Hepatic stellate cell (primary cell): ENCODE results near the gene SLC35A3.
"Not testable (repeated sequence)": the region's sequence is repeated elsewhere in the genome, so short reads cannot be mapped to it uniquely, and the experiment has no call there.

ENCODE experiments used
- DNase-seq: peaks from one replicate; pipeline ENCODE4 v3.0.0; 2011; ENCODE audit warnings: low spot score

Gene SLC35A3

GRCh38 chr1:100035214-100035613, 65.4 kb downstream of the SLC35A3 start:
- no peak for DNase-seq

- DNase-seq: peak; percentile 13
Measured at GRCh38 chr1:100036718-100037655, 67.2 kb downstream of the SLC35A3 start.

DNA sequence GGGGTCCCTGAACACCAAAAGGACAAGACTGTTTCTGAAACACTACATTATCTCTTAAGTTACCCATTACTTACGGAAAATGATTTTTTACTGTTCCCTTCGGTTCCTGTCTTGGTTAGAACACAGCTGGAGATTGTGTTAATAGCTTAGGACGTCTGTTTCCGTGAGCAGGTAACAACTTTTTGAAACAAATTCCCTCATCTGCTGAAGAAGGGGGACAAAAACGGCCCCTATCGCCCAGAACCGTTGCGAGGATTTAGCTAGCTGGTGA, 67.8 kb downstream of the SLC35A3 start:
- no peak for DNase-seq

DNA sequence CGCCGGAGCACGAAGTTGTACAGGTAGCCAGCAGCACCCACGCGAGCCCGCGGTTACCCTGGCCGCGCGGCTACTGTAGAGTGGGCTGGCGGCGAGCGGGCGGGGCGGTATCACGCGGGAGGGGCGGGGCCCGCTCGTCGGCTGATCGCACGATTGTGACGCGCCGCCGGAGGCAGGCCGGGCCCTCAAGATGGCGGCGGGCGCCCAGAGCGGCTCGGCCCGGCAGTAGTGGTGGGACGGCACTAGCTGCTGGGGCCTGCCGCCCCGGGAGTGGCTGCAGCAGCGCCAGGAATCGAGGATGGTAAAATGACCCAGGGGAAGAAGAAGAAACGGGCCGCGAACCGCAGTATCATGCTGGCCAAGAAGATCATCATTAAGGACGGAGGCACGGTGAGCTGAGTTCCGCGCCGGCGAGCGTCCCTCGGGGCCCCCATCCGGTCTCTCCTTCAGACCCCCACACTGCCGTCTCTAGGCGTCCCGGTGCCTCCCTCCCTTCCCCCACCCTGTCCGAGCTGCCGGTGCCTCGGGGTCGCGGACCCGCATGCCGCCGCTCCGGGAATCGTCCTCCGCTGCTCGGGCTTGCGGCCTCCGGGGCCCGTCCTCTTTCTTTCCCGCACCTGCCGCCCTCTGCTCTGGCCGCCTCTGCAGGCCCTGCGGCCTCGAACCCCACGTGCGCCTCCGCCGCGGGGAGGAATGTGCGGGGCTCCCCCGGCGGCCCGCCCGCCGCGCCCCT, 68.3 kb downstream of the SLC35A3 start:
- peak; percentile 87 for DNase-seq

- DNase-seq: peak; percentile 55
Measured at GRCh38 chr1:100038660-100039287, 69.0 kb downstream of the SLC35A3 start.

- DNase-seq: no peak
Measured at GRCh38 chr1:100039591-100039990, 69.8 kb downstream of the SLC35A3 start.

- DNase-seq: no peak
Measured at GRCh38 chr1:100045206-100045605, 75.4 kb downstream of the SLC35A3 start.

- not testable (repeated sequence) for DNase-seq
Measured at GRCh38 chr1:100047235-100047708, 77.5 kb downstream of the SLC35A3 start.

GRCh38 chr1:100050139-100050538, 80.3 kb downstream of the SLC35A3 start:
- no peak for DNase-seq

DNA sequence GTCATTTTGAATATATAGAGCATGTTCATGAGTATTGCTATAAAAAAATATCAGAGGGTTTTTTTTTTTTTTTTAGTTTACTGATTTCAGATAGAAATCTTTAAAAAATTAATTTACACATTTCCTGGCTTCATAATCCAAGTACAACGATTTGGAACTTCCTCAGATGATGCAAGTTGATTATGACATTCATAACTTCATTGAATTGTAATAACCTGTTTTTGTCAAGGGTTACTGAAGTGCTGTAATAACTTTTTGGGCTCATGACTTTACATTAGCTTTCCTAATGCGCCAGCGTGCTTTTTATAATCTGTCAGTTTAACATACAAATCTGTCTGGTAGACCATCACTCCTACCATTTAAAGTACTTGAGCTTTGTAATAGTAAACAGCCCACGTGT, 81.6 kb downstream of the SLC35A3 start:
- no peak for DNase-seq

DNA sequence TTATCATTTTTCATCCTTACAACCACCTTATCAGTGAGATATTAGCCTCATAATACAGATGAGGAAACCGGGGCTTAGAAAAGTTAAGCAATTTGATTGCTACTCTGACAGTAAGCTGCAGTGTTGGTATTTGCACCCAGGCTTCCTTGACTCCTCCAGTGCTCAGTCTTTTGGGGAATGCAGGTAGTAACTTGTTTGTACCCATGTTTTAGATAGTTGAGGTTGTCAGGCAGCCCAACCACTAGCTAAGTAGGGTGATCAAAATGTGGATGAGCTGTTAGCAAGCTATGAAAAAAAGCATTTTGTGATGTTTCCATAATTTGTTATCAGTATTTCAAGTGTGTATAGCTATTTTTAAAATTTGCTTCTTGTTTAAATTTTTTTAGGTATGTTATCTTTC, 82.1 kb downstream of the SLC35A3 start:
- DNase-seq: no peak

- no peak for DNase-seq
Measured at GRCh38 chr1:100053119-100053518, 83.3 kb downstream of the SLC35A3 start.

GRCh38 chr1:100053727-100054126, 83.9 kb downstream of the SLC35A3 start:
- no peak for DNase-seq

DNA sequence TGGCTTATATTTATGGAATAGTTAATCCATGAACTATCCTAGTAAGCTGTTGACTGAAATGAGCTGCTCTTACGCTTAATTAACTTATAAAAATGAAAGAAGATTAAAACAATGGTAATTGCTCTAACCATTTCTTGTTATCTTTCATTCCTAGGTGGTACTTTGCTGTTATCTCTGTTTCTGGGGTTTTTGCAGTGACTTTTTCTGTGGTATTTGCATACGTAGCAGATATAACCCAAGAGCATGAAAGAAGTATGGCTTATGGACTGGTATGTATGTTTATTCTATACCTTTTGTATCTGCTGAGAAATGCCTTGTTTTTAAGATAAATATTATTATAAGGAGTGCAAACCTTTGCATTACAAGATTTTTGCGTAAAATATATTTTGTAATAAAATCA, 91.9 kb downstream of the SLC35A3 start:
- DNase-seq: no peak

DNA sequence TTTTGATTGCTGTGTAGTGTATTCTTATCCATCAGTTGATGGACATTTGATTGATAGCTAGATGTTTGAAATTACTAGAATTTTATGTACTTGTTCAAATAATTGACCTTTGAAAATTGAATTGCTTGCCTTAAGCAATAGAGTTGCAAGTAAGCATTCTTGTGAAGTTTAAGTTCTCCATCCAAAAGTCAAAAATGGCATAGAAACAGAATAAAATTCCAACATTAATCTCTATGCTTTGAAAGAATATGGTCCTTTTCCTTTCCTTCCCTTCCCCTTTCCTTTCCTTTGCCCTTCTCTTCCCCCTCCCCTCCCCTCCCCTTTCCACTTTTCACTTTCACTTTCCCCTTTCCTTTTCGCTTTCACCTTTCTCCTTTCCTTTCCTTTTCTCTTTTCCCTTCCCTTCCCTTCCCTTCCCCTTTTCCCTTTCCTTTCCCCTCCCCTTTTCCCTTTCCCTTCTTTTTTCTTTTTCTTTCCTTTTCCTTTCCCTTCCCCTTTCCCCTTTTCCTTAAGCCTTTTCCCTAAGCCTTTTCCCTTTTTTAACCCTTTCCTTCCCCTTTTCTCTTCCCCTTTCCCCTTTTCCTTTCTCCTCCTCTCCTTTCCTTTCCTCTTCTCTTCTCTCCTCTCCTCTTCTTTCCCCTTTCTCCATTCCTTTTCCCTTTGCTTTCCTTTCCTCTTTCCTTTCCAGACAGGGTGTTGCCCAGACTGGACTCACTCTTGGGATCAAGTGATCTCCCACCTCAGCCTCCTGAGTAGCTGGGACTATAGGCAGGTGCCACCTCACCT, 95.6 kb downstream of the SLC35A3 start:
- no peak for DNase-seq

DNA sequence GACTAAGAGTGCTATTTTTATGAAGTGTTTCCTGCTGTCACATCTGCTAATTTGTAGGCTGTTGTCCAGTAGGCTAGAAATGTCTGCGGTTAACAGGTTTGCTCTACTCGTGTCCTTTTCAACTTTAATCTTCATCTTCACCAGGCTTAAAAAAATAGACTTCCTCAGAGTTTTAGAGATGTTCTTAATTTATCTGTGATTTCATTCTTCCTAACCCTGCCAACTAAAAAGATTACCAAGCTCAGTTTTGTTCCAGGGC, 96.1 kb downstream of the SLC35A3 start:
- DNase-seq: no peak

- no peak for DNase-seq
Measured at GRCh38 chr1:100070201-100070939, 100.6 kb downstream of the SLC35A3 start.

DNA sequence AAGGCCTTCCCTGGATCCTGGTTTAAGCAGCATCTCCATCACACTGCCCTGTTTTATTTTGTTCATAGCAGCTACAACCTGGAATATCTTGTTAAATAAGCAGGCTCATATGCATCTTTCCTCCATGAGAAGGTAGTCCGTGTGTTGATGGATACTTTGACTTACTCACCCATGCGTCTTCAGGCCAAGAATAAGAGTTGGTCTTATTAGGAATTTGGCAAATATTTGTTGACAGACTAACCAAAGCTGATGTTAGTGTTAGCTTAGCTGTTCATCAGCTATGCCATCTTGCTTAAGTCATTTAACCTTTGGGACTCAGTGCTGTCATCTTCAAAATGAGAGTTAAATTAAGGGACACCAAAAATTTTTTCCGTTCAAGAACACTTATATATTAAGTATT, 103.7 kb downstream of the SLC35A3 start:
- DNase-seq: no peak

DNA sequence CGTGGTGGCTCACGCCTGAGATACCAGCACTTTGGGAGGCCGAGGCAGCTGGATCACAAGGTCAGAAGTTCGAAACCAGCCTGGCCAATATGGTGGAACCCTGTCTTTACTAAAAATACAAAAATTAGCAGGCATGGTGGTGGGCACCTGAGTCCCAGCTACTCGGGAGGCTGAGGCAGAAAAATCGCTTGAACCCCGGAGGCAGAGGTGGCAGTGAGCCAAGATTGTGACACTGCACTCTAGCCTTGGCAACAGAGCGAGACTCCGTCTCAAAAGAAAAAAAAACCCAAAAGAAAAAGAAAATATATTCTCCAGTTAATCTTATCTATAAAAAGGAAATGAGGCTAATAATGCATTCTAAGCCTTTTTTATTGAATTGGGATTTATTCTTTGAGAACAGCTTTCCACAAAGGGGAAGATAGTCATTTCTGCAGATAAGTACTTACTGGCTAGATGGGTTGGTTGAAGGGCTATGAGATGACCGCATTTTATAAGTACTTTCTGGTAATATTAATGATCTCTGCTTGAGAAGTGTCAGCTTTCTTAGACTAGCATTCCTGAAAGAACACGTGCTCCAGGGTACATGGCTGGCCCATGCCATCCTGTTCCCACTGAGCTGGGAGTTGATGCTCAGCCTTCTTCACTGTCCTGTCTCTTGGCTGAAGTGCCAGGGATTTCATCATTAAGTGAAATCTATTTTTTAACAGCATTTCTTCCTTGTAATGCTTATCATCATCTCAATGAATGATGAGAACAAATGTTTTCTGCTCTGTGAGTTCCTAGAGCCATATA, 105.0 kb downstream of the SLC35A3 start:
- DNase-seq: no peak

- no peak for DNase-seq
Measured at GRCh38 chr1:100075773-100076172, 106.0 kb downstream of the SLC35A3 start.

GRCh38 chr1:100076319-100076718, 106.5 kb downstream of the SLC35A3 start:
- DNase-seq: no peak
